HG02973 (cell line): ENCODE results near the gene SLX4IP.
A peak's percentile ranks its signal among the peaks of the same experiment; 100 is the strongest.

Experiments
- ATAC-seq: cut with Tn5 transposase; IDR thresholded peaks from one replicate; pipeline ENCODE4 v1.9.1; 2021; ENCODE audit warnings: moderate library complexity; ENCODE audit not compliant: unreplicated experiment

Gene SLX4IP

DNA sequence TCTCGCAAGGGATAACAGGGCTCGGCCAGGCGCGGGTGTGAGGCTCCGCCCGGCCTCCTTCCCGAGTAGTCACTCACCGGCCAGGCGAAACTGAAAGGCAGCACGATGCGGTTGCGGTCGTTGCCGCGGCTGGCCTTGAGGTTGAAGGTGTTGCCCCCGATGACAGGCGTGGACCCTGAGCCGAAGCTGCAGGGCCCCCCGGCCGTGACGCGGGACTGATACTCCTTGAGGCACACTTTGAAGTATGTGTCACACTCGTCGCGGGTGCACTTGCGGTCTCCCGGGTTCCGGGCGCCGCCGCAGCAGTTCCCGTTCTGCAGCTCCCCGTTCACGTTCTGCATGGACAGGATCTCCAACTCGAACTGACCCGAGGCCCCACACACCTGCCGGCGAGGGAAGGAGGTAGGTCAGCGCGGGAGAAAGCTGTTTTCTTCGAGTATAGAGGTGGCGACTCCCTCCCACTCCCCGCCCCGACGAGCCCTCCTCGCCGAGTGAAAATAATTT lies 237.6 kb downstream of the SLX4IP start:
- no peak for ATAC-seq

GRCh38 chr20:10673176-10673841 lies 238.2 kb downstream of the SLX4IP start:
- ATAC-seq = no peak

- peak; percentile 56 for ATAC-seq
Observed at GRCh38 chr20:10673842-10674683, 239.0 kb downstream of the SLX4IP start, which contains the start of gene JAG1. Gene JAG1 (minus strand): TSS chr20:10673999. CDS start chr20:10673530, 469 bp downstream.

DNA sequence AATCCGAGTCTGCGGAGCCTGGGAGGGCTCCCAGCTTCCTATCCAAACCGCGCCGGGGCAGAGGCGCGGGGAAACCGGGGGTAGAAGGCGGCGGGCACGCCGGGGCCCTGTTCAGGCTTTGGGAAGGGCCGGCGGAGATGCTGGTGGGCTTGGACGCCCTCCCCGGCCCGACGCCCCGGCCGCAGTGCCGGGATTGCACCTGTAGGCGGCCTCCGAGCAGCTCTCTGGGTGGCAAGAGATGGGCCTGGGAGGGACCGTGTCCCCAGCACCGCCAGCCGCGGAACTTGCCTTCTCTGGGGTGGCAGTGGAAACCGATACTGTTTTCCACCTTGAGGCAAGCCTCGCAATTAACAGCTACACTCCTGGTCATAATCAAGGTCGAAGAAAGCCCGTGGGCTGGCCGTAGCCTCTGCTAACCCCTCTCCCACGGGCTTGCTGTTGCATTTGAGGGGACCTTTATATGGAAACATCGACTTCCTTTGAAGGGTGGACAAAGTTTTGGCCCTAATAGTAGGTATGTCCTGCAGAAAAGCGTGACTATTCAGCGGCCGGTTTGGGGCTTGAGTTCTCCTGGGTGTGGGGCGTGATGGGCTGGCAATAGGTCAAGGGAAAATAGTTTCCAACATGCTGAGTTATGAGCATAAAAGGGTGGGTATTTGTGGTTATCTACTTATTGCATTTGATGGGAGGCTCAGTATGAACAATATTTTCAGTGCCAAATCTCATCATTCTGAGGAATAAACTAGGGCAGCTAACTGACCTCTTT lies 239.8 kb downstream of the SLX4IP start:
- peak; percentile 39 for ATAC-seq

DNA sequence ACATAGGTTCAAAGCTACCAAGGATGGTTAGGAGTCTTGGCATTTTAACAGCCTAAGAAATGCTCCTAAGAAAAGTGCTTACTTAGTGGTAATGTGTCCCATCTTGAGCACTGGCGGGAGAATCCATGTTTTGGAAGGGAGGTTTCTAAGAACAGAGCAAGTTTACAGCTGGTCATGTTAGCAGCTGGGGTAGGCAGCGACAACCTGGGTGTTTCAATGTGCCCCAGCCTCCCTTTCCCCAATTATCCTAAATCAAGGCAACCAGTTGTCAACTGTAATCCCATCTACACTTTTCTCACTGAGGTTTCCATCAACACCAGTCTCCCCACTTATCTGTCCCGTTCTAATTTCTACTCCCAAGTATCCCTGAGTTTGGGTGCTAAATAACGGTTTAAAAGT lies 240.3 kb downstream of the SLX4IP start:
- no peak for ATAC-seq

DNA sequence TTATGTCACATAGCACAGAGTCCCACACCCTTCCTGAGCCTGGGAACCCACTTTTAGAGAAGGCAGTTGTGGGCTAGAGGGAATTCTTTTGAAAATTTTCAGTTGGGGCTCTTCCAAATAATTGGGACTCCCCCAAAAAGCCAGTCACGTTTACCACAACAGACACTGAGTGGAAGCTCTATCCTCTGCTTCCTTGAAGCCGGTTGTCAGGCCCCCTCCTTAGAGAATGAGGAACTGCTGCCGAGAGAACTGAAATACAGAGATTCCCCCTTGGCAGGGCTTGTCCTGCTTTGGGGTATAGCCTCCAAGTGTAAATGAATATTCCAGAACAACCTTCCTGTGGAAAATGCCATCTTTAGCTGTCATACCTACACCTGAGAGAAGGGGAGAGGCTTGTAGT lies 241.4 kb downstream of the SLX4IP start:
- no peak for ATAC-seq
